Measurements from ENCODE around the gene HS2ST1. TPM values are rescaled to one million over a fixed set of nuclear protein-coding genes. Genes with fewer than 3 reads are reported as not detected.

HS2ST1 gene
- total and polyA plus RNA-seq, 10 of the 15 experiments (the other 5 are each of a cell fraction or from before 2014, with no cell fraction given) = 5.4 to 30.8 (median 18.6) TPM

GRCh38 chr1:86942743-86943142 lies 28.3 kb downstream of the HS2ST1 start:
- no peak overlapping the region for H3K9ac ChIP-seq (ENCODE audit: control insufficient read depth, insufficient read depth, low read length)
- RAD21 ChIA-PET (ENCODE audit: unreplicated experiment) = interaction anchor here (0.9 to 1.5 kb wide), 4 partner anchors 26 to 91 kb away, joined by 3 read pairs; partner anchors contain the start of genes HS2ST1 and SELENOF
- no peaks in the 10 kb centered on the region for H3K4me1 ChIP-seq (ENCODE audit: control insufficient read depth, insufficient read depth, low read length)
- H3K4me3 ChIP-seq = no peak overlapping the region
- CTCF ChIA-PET = interaction anchor here (0.8 to 1.5 kb wide), 4 partner anchors 10 to 443 kb away, joined by 3 read pairs; no protein-coding TSS in a partner anchor
- SMC1A ChIA-PET (ENCODE audit: uncharacterized antibody, unreplicated experiment) = interaction anchor here (1.1 to 1.9 kb wide), 8 partner anchors 9 to 30 kb away, joined by 3 to 8 read pairs (median 4); no protein-coding TSS in a partner anchor
- no TSS peak for BruUV-seq (replicated peaks)
- POLR2A ChIA-PET = interaction anchor here (1.6 kb wide), 1 partner anchor 28 kb away, joined by 6 read pairs; the partner anchor contains the start of gene HS2ST1
- H2AFZ ChIP-seq (ENCODE audit: control insufficient read depth, low read depth, low read length) = no peak overlapping the region
- ATAC-seq = no peak
- in situ Hi-C loops (cut with MboI) (no loop called here), intact Hi-C loops (cut with micrococcal nuclease; ENCODE audit: unreplicated experiment) (no loop called here)
- FAIRE-seq = no peak
- H3K4me2 ChIP-seq (ENCODE audit: control insufficient read depth, insufficient read depth) = no peak overlapping the region
- H4K20me1 ChIP-seq (ENCODE audit: control insufficient read depth, insufficient read depth) = no peaks in the 10 kb centered on the region
- H3K27ac ChIP-seq (ENCODE audit: control insufficient read depth, insufficient read depth) = no peak overlapping the region
- H3K27me3 ChIP-seq (replicated peaks in 1 of 2; ENCODE audit: control insufficient read depth in 2 of 2, insufficient read depth in 2 of 2, low read length in 1 of 2) = no peaks in the 10 kb centered on the region
- H3K9me3 ChIP-seq (replicated peaks; ENCODE audit: control insufficient read depth, insufficient read depth, low read length) = no peaks in the 10 kb centered on the region; the same call in 2 of the 3 replicates
- H3K36me3 ChIP-seq (ENCODE audit: control insufficient read depth in 2 of 2, insufficient read depth in 2 of 2, low read length in 1 of 2) = no peaks in the 10 kb centered on the region
- DNase-seq (ENCODE audit: low read depth, low spot score) = no peak
- peaks cover 41% of the 10 kb centered on the region for H3K79me2 ChIP-seq (ENCODE audit: control insufficient read depth, insufficient read depth, low read length)
- TF ChIP-seq ATF7 (IDR thresholded peaks at IDR 0.05; ENCODE audit: low read depth) = no peak
- TF ChIP-seq ZNF207 (IDR thresholded peaks at IDR 0.05; ENCODE audit: borderline replicate concordance) = no peak
- TF ChIP-seq, protein P1, sequence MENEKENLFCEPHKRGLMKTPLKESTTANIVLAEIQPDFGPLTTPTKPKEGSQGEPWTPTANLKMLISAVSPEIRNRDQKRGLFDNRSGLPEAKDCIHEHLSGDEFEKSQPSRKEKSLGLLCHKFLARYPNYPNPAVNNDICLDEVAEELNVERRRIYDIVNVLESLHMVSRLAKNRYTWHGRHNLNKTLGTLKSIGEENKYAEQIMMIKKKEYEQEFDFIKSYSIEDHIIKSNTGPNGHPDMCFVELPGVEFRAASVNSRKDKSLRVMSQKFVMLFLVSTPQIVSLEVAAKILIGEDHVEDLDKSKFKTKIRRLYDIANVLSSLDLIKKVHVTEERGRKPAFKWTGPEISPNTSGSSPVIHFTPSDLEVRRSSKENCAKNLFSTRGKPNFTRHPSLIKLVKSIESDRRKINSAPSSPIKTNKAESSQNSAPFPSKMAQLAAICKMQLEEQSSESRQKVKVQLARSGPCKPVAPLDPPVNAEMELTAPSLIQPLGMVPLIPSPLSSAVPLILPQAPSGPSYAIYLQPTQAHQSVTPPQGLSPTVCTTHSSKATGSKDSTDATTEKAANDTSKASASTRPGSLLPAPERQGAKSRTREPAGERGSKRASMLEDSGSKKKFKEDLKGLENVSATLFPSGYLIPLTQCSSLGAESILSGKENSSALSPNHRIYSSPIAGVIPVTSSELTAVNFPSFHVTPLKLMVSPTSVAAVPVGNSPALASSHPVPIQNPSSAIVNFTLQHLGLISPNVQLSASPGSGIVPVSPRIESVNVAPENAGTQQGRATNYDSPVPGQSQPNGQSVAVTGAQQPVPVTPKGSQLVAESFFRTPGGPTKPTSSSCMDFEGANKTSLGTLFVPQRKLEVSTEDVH (IDR thresholded peaks at IDR 0.05; ENCODE audit: low read depth, partially characterized antibody) = no peak
- TF ChIP-seq, protein P2, sequence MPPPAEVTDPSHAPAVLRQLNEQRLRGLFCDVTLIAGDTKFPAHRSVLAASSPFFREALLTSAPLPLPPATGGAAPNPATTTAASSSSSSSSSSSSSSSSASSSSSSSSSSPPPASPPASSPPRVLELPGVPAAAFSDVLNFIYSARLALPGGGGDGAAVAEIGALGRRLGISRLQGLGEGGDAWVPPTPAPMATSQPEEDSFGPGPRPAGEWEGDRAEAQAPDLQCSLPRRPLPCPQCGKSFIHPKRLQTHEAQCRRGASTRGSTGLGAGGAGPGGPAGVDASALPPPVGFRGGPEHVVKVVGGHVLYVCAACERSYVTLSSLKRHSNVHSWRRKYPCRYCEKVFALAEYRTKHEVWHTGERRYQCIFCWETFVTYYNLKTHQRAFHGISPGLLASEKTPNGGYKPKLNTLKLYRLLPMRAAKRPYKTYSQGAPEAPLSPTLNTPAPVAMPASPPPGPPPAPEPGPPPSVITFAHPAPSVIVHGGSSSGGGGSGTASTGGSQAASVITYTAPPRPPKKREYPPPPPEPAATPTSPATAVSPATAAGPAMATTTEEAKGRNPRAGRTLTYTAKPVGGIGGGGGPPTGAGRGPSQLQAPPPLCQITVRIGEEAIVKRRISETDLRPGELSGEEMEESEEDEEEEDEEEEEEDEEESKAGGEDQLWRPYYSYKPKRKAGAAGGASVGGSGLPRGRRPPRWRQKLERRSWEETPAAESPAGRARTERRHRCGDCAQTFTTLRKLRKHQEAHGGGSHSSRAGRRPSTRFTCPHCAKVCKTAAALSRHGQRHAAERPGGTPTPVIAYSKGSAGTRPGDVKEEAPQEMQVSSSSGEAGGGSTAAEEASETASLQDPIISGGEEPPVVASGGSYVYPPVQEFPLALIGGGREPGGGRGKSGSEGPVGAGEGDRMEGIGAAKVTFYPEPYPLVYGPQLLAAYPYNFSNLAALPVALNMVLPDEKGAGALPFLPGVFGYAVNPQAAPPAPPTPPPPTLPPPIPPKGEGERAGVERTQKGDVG (CRISPR knock-in tag; IDR thresholded peaks at IDR 0.05) = no peak
- TF ChIP-seq, protein P3, sequence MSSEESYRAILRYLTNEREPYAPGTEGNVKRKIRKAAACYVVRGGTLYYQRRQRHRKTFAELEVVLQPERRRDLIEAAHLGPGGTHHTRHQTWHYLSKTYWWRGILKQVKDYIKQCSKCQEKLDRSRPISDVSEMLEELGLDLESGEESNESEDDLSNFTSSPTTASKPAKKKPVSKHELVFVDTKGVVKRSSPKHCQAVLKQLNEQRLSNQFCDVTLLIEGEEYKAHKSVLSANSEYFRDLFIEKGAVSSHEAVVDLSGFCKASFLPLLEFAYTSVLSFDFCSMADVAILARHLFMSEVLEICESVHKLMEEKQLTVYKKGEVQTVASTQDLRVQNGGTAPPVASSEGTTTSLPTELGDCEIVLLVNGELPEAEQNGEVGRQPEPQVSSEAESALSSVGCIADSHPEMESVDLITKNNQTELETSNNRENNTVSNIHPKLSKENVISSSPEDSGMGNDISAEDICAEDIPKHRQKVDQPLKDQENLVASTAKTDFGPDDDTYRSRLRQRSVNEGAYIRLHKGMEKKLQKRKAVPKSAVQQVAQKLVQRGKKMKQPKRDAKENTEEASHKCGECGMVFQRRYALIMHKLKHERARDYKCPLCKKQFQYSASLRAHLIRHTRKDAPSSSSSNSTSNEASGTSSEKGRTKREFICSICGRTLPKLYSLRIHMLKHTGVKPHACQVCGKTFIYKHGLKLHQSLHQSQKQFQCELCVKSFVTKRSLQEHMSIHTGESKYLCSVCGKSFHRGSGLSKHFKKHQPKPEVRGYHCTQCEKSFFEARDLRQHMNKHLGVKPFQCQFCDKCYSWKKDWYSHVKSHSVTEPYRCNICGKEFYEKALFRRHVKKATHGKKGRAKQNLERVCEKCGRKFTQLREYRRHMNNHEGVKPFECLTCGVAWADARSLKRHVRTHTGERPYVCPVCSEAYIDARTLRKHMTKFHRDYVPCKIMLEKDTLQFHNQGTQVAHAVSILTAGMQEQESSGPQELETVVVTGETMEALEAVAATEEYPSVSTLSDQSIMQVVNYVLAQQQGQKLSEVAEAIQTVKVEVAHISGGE (CRISPR knock-in tag; IDR thresholded peaks at IDR 0.05) = no peak
- TF ChIP-seq MTA2 (IDR thresholded peaks at IDR 0.05; ENCODE audit: low read depth) = no peak
- no peak for TF ChIP-seq EGR1 (IDR thresholded peaks at IDR 0.05; ENCODE audit: borderline replicate concordance in 1 of 2, low read depth in 2 of 2, low read length in 2 of 2)
- TF ChIP-seq ZNF622 (IDR thresholded peaks at IDR 0.05) = no peak
- no peak for TF ChIP-seq RELA (IDR thresholded peaks at IDR 0.05; ENCODE audit: borderline replicate concordance, partially characterized antibody)
- TF ChIP-seq MTA3 (IDR thresholded peaks at IDR 0.05; ENCODE audit: borderline replicate concordance, low read length) = no peak
- TF ChIP-seq STAT3 (IDR thresholded peaks at IDR 0.05; ENCODE audit: low read depth, low read length) = no peak
- TF ChIP-seq ZNF384 (IDR thresholded peaks at IDR 0.05; ENCODE audit: borderline replicate concordance, low read depth, low read length) = no peak
- no peak for TF ChIP-seq GATAD2B (conservative IDR thresholded peaks at IDR 0.05; ENCODE audit: low read depth)
- no peak for TF ChIP-seq ZNF217 (IDR thresholded peaks at IDR 0.05)
- no peak for TF ChIP-seq SREBF2 (IDR thresholded peaks at IDR 0.05; ENCODE audit: low read length)
- TF ChIP-seq EP300 (IDR thresholded peaks at IDR 0.05; ENCODE audit: borderline replicate concordance in 1 of 2, control insufficient read depth in 1 of 2, low read depth in 2 of 2, low read length in 2 of 2) = no peak
